ENCODE measurements around the gene CDH4. TPM values are rescaled to one million over a fixed set of nuclear protein-coding genes. Genes with fewer than 3 reads are reported as not detected.
A peak's percentile ranks its signal among the peaks of the same experiment; 100 is the strongest.

CDH4 gene
- polyA plus RNA-seq, 1 donor from 2014 or later = not detected

DNA sequence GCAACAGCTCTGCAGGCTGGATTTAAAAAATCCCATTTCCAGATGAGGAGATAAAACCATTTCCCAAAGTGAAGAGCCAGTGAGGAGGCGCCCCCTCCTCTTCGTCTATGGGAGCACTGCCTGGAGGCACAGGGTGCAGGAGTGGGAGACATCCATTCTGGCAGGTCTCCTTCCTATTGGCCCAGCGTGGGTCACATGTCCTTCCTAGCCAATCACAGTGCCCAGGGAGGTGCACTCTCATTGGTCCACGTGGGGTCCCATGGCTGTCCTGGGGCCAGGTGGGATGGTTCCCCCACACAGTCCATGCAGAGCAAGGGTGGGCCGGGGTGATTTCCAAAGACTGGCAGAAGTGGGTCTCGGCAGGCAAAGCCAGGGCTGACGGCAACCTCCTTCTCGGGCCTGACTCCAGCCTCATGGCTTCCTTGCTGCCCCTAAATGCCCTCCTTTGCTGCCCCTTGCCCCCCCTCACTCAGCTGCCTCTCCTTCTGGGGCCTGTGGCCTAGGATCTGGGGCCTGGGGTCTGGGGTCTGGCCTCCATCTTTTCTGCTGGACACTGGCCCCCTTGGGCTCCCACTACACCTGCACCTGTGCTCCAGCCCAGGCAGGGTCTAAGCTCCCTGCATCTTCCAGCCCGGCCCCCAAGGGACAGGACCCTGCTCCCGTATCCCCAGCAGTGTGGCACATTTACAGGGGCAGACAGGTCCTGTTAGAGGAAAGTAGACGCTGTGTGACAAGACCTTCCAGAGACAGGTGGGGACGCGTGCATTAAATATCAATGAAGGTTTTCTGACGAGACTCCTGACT is 581.9 kb downstream of the CDH4 start:
- H3K36me3 Mint-ChIP-seq = no peaks in the 10 kb centered on the region
- H3K4me3 Mint-ChIP-seq = no peak overlapping the region
- H3K27ac Mint-ChIP-seq = peak overlapping the region in 1 of 3 donors; percentile 7
- peaks cover 0 to 2% (median 0%) of the 10 kb centered on the region in 3 donors for H3K9me3 Mint-ChIP-seq
- no peaks in the 10 kb centered on the region for H3K4me1 Mint-ChIP-seq
- H3K27me3 Mint-ChIP-seq = peaks cover 3% of the 10 kb centered on the region

GRCh38 chr20:61835301-61835700 is 583.2 kb downstream of the CDH4 start:
- Mint-ChIP-seq H3K27ac (no peak overlapping the region), H3K36me3 (no peaks in the 10 kb centered on the region), H3K27me3 (peaks cover 3% of the 10 kb centered on the region), H3K9me3 (peaks cover 0 to 2% (median 1%) of the 10 kb centered on the region in 3 donors), H3K4me1 (no peaks in the 10 kb centered on the region), H3K4me3 (no peak overlapping the region)

- Mint-ChIP-seq H3K9me3 (peaks cover 0 to 2% (median 2%) of the 10 kb centered on the region in 3 donors), H3K36me3 (no peaks in the 10 kb centered on the region), H3K27me3 (peaks cover 3% of the 10 kb centered on the region), H3K27ac (no peak overlapping the region), H3K4me1 (no peaks in the 10 kb centered on the region), H3K4me3 (no peak overlapping the region)
Observed at GRCh38 chr20:61835791-61836350, 583.8 kb downstream of the CDH4 start.

GRCh38 chr20:61837200-61837599 is 585.1 kb downstream of the CDH4 start:
- peaks cover 0 to 2% (median 2%) of the 10 kb centered on the region in 3 donors for H3K9me3 Mint-ChIP-seq
- no peaks in the 10 kb centered on the region for H3K27me3 Mint-ChIP-seq
- no peaks in the 10 kb centered on the region for H3K36me3 Mint-ChIP-seq
- no peak overlapping the region for H3K27ac Mint-ChIP-seq
- no peak overlapping the region for H3K4me3 Mint-ChIP-seq
- no peaks in the 10 kb centered on the region for H3K4me1 Mint-ChIP-seq

DNA sequence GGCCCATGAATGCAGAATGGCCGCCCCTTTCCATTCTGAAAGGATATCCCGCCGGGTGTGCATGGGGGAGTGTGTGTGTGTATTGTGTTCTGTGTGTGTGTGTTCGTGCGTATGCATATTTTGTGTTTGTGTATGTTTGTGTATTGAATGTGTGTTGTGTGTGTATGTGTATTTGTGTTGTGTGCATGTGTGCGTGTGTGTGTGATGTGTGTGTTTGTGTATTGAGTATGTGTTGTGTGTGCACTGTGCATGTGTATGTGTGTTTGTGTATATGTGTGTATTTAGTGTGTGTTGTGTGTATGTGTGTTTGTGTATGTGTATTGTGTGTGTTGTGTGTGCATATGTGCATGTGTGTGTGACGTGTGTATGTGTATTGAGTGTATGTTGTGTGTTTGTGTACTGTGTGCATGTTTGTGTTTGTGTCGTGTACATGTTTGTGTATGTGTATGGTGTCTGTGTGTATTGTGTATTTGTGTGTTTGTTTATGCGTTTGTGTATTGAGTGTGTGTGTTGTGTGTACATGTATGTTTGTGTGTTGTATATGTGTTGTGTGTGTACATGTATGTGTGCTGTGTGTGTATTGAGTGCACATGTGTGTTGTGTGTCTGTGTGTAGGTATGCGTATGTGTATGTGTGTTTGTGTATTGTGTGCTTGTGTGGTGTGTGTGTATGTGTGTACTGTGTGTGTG is 587.3 kb downstream of the CDH4 start:
- no peaks in the 10 kb centered on the region for H3K4me1 Mint-ChIP-seq
- H3K9me3 Mint-ChIP-seq = peaks cover 0 to 4% (median 0%) of the 10 kb centered on the region in 3 donors
- no peaks in the 10 kb centered on the region for H3K27me3 Mint-ChIP-seq
- H3K27ac Mint-ChIP-seq = no peak overlapping the region
- no peak overlapping the region for H3K4me3 Mint-ChIP-seq
- H3K36me3 Mint-ChIP-seq = no peaks in the 10 kb centered on the region

GRCh38 chr20:61839912-61840778 is 588.1 kb downstream of the CDH4 start:
- Mint-ChIP-seq H3K27me3 (no peaks in the 10 kb centered on the region), H3K27ac (no peak overlapping the region), H3K36me3 (no peaks in the 10 kb centered on the region), H3K4me3 (no peak overlapping the region), H3K9me3 (peaks cover 0 to 4% (median 0%) of the 10 kb centered on the region in 3 donors), H3K4me1 (no peaks in the 10 kb centered on the region)

DNA sequence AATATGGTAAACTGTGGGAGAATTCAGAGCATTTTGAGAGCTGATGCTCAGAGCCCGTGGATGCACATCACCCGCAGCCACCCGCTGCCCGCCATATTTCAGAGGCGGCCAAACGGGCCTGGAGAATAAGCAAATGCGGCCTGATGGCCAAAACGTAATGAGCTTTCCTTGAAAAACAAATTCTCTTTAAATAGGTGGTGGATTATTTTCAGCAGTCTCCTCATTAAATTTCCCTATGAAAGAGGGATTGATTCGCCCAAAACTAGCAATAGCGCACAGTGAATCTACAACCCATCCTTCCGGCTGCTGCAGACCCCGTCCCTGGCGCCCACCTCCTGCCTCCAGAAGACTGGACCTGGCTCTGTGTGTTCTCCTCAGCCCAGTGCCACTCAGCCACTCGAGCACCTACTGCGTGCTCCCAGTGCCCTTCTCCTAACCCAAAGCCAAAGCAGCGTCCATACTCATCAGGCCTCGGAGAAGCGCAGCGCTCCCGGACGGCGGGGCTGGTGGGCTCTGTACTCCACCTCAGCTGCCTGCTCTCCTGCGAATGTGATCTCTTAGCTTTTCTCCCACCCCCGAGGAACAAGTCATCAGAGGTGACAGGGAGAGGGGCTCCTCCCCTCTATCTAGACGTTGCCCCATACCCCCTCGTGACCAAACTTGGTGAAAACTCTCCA is 588.9 kb downstream of the CDH4 start:
- no peaks in the 10 kb centered on the region for H3K36me3 Mint-ChIP-seq
- H3K4me3 Mint-ChIP-seq = no peak overlapping the region
- no peak overlapping the region for H3K27ac Mint-ChIP-seq
- H3K27me3 Mint-ChIP-seq = no peaks in the 10 kb centered on the region
- no peaks in the 10 kb centered on the region for H3K4me1 Mint-ChIP-seq
- peaks cover 0 to 4% (median 0%) of the 10 kb centered on the region in 3 donors for H3K9me3 Mint-ChIP-seq

- Mint-ChIP-seq H3K4me1 (no peaks in the 10 kb centered on the region), H3K27ac (no peak overlapping the region), H3K4me3 (no peak overlapping the region), H3K27me3 (no peaks in the 10 kb centered on the region), H3K36me3 (no peaks in the 10 kb centered on the region), H3K9me3 (peaks cover 0 to 5% (median 0%) of the 10 kb centered on the region in 3 donors)
Observed at GRCh38 chr20:61841551-61841950, 589.5 kb downstream of the CDH4 start.

DNA sequence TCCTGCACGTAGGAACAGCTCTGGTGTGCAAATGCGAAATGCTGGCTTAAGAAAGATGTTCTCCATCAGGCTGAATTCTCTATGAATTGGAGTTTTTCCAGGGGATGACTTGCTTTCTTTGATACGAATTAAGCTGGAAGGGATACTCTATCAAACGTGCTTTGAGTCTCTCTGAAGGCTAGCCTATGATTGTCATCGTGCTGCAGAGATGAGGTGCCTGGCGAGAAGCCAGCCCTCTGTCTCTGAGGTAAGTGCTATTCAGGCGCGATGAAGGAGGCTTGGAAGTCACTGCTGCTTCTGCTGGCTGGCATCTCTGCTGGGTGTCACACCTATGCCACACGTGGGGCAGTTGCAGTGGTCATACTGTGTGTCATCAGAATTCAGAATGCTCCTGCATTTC is 589.9 kb downstream of the CDH4 start:
- Mint-ChIP-seq H3K9me3 (peaks cover 0 to 5% (median 0%) of the 10 kb centered on the region in 3 donors), H3K36me3 (no peaks in the 10 kb centered on the region), H3K27me3 (no peaks in the 10 kb centered on the region), H3K4me1 (no peaks in the 10 kb centered on the region), H3K4me3 (no peak overlapping the region), H3K27ac (no peak overlapping the region)

GRCh38 chr20:61844621-61845020 is 592.6 kb downstream of the CDH4 start:
- peaks cover 0 to 5% (median 0%) of the 10 kb centered on the region in 3 donors for H3K9me3 Mint-ChIP-seq
- H3K36me3 Mint-ChIP-seq = no peaks in the 10 kb centered on the region

GRCh38 chr20:61845233-61845671 is 593.2 kb downstream of the CDH4 start:
- Mint-ChIP-seq H3K27ac (no peak overlapping the region), H3K4me3 (no peak overlapping the region), H3K27me3 (no peaks in the 10 kb centered on the region), H3K4me1 (no peaks in the 10 kb centered on the region), H3K36me3 (no peaks in the 10 kb centered on the region), H3K9me3 (peaks cover 0 to 4% (median 0%) of the 10 kb centered on the region in 3 donors)

More at GRCh38 chr20:61844621-61845020, 592.6 kb downstream of the CDH4 start:
- Mint-ChIP-seq H3K4me1 (no peaks in the 10 kb centered on the region), H3K27ac (no peak overlapping the region), H3K4me3 (no peak overlapping the region), H3K27me3 (no peaks in the 10 kb centered on the region)

- H3K27ac Mint-ChIP-seq = peak overlapping the region in 1 of 3 donors; percentile 56
- H3K4me3 Mint-ChIP-seq = no peak overlapping the region
- H3K27me3 Mint-ChIP-seq = no peaks in the 10 kb centered on the region
- H3K4me1 Mint-ChIP-seq = no peaks in the 10 kb centered on the region
- peaks cover 0 to 3% (median 0%) of the 10 kb centered on the region in 3 donors for H3K9me3 Mint-ChIP-seq
- no peaks in the 10 kb centered on the region for H3K36me3 Mint-ChIP-seq
Observed at GRCh38 chr20:61846074-61846473, 594.0 kb downstream of the CDH4 start.

GRCh38 chr20:61846741-61847419 is 594.8 kb downstream of the CDH4 start:
- H3K9me3 Mint-ChIP-seq = peaks cover 0 to 3% (median 0%) of the 10 kb centered on the region in 3 donors
- H3K4me1 Mint-ChIP-seq = no peaks in the 10 kb centered on the region
- H3K27me3 Mint-ChIP-seq = no peaks in the 10 kb centered on the region
- no peak overlapping the region for H3K27ac Mint-ChIP-seq
- no peak overlapping the region for H3K4me3 Mint-ChIP-seq
- H3K36me3 Mint-ChIP-seq = no peaks in the 10 kb centered on the region

DNA sequence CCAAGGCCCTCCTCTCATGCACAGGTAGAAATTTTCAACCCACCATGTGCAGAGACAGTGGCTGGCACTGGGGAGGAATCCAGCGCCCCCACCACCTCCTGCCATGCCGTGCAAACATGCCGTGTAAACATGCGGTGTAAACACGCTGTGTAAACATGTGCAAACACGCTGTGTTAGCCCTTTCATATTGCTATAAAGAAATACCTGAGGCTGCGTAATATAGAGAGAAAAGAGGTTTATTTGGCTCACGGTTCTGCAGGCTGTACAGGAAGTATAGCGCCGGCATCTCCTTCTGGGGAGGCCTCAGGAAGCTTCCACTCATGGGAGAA is 595.3 kb downstream of the CDH4 start:
- Mint-ChIP-seq H3K36me3 (no peaks in the 10 kb centered on the region), H3K9me3 (peaks cover 0 to 3% (median 0%) of the 10 kb centered on the region in 3 donors), H3K4me3 (no peak overlapping the region), H3K27ac (no peak overlapping the region), H3K27me3 (no peaks in the 10 kb centered on the region), H3K4me1 (no peaks in the 10 kb centered on the region)
